ENCODE measurements around the gene RARRES1.

RARRES1 gene

GRCh38 chr3:158765518-158766205 lies 33.4 kb upstream of the RARRES1 start:
- DNase-seq = no peak

DNA sequence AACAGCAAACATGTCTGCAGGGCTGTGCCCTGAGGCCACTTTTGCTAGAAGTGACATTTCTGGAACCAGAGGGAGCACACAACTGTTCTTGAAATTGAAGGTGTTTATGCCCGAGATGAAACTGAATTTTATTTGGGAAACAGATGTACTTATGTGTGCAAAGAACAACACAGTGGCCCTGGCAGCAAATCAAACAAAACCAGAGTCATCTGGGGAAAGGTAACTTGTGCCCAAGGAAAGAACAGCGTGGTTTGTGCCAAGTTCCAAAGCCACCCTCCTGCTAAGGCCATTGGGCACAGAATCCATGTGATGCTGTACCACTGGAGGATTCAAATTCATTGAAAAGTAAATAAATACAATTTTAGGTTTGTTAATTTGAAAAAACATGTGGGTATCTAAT lies 31.2 kb upstream of the RARRES1 start:
- DNase-seq = no peak

GRCh38 chr3:158762701-158763100 lies 30.4 kb upstream of the RARRES1 start:
- no peak for DNase-seq

- DNase-seq = no peak
These were observed 29.1 kb upstream of the RARRES1 start for GRCh38 chr3:158761350-158761749.

DNA sequence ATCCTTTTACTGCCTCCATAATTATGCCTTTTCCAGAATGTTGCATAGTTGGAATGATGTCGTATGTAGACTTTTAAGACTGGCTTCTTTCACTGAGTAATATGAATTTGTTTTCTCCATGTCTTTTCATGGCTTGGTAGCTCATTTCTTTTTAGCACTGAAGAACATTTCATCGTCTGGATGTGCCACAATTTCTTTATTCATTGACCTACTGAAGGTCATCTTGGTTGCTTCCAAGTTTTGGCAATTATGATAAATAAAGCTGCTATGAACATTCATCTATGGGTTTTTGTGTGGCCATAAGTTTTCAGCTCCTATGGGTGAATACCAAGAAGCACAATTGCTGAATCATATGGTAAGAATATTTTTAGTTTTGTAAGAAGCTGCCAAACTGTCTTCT lies 23.2 kb upstream of the RARRES1 start:
- no peak for DNase-seq

- DNase-seq = no peak
These were observed 21.6 kb upstream of the RARRES1 start for GRCh38 chr3:158753854-158754253.

DNA sequence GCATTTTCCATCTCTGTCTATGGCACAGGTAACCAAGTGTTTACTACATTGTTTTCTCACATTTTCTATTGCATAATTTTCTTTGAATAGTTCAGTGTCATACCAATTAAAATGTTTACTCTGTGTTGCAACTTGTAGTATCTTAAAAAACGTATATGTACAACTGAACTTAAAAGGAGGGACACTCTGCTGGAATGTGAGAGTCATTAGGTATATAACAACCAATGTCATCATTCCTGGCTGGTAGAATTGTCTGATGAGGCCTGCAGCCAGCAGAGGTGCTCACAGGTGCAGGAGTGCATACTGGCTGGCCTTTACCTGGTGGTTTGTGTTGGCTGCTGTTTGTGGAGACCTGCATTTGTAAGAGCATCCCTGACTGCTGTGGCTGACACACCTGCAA lies 19.1 kb upstream of the RARRES1 start:
- DNase-seq = no peak

- no peak for DNase-seq
These were observed 17.8 kb upstream of the RARRES1 start for GRCh38 chr3:158750016-158750415.

GRCh38 chr3:158749526-158749925 lies 17.3 kb upstream of the RARRES1 start:
- DNase-seq = no peak

- DNase-seq = no peak
These were observed 16.1 kb upstream of the RARRES1 start for GRCh38 chr3:158748237-158748828.

- DNase-seq = no peak
These were observed 15.2 kb upstream of the RARRES1 start for GRCh38 chr3:158747417-158747816.

GRCh38 chr3:158745551-158745950 lies 13.3 kb upstream of the RARRES1 start:
- no peak for DNase-seq

- DNase-seq = no peak
These were observed 12.5 kb upstream of the RARRES1 start for GRCh38 chr3:158744567-158745288.

GRCh38 chr3:158743664-158744566 lies 11.7 kb upstream of the RARRES1 start:
- DNase-seq = no peak

- peak in 1 of 2 experiments; percentile 12 for DNase-seq
These were observed 10.8 kb upstream of the RARRES1 start for GRCh38 chr3:158742871-158743663.

- no peak for DNase-seq
These were observed 7.4 kb upstream of the RARRES1 start for GRCh38 chr3:158739661-158740060.

DNA sequence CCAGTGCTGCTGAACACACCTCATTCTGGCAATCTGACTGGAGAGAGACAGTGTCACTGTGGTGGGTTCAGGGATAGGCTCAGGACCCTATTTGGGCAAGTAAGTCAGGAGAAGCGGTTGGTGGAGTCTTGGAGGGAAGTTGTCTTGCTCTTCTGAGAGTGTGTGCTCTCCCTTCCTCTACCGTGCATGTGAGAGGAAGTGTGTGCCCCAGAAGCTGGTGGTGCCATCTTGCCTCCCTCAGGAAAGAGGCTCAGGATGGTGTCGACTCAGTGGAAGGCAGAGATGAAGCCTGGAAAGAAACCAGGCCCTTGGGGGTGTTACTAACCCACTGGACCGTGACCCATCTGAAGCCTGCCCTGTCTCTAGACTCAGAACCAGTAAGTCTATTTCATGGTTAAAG lies 6.8 kb upstream of the RARRES1 start:
- DNase-seq = no peak

DNA sequence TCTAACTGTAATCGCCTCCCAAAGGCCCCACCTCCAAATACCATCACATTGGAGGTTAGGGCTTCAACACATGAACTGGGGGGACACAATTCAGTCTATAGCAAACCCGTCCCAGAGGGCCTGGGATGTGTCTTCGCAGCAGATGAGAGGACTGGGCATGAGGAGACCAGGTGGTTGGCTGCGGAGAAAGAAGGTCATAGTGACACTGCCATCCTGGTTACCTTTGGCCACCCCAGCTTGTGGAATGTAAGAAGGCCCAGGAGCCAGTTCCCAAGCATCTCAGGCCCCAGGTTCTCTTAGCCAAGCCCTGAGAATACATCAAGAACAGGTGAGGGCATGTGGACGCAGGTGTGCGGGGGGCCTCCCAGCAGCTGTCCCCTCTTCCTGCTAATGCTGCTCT lies 6.4 kb upstream of the RARRES1 start:
- no peak for DNase-seq

GRCh38 chr3:158737976-158738615 lies 5.8 kb upstream of the RARRES1 start:
- DNase-seq = peak; percentile 47 to 87

DNA sequence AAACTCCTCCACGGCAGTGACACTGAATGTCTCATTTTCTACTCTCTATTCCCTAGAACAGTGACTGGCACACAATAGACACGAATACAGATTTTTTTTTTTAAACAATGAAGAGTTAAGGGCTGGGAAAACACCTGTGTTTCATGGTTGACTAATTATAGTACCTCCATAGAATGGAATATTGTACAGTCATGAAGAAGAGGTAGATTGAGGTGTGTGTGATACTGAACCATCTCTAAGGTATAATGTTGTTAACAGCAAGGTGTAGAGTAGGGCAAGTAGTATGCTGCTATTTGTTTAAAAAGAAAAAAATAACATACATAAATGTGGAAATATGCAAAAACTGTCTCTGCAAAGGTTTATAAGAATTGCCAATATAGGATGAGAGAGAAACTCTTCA lies 5.2 kb upstream of the RARRES1 start:
- DNase-seq = no peak

- DNase-seq = no peak
These were observed 3.2 kb upstream of the RARRES1 start for GRCh38 chr3:158735296-158736033.

Data from NCI-H524 (cell line).